Psoas muscle (tissue), 8 donors: Measurements from ENCODE around the gene P2RY4. TPM values are rescaled to one million over a fixed set of nuclear protein-coding genes. Genes with fewer than 3 reads are reported as not detected.

Experiments used
- ATAC-seq, 4 donors: fragments of 200-7000 bp; cut with Tn5 transposase; one replicate each; pipeline ENCODE4 v1.9.1; 2020; ENCODE audit warnings: moderate library complexity in 3 of 4, mild to moderate bottlenecking in 2 of 4
- DNase-seq, 2 donors: peaks; one replicate each; pipeline ENCODE4 v3.0.0-alpha.2; 2020
- H3K27ac ChIP-seq: fragments of 200-600 bp; one replicate; pipeline ENCODE4 v1.8.0; 2022
- H3K27me3 ChIP-seq, 3 donors: fragments of 200-600 bp in 1 of 3; one replicate each; pipeline versions ENCODE4 v1.6.1 to v1.8.0; 2013 to 2022; ENCODE audit warnings: low read length in 2 of 3, mild to moderate bottlenecking in 2 of 3, moderate library complexity in 1 of 3; ENCODE audit not compliant: insufficient read depth in 3 of 3
- H3K36me3 ChIP-seq, 2 donors: fragments of 200-600 bp in 1 of 2; one replicate each; pipeline versions ENCODE4 v1.6.1 to v1.8.0; 2013 to 2022; ENCODE audit warnings: low read depth in 1 of 2, mild to moderate bottlenecking in 1 of 2, moderate library complexity in 1 of 2; ENCODE audit not compliant: insufficient read depth in 1 of 2
- H3K4me1 ChIP-seq: fragments of 200-600 bp; one replicate; pipeline ENCODE4 v1.8.0; 2022
- H3K4me3 ChIP-seq: fragments of 200-600 bp; one replicate; pipeline ENCODE4 v1.8.0; 2022; ENCODE audit warnings: mild to moderate bottlenecking
- H3K9me3 ChIP-seq: fragments of 200-600 bp; one replicate; pipeline ENCODE4 v1.8.0; 2022
- CTCF ChIP-seq: fragments of 200-600 bp; IDR thresholded peaks from one replicate; pipeline ENCODE4 v1.8.0; 2022; ENCODE audit warnings: antibody characterized with exemption
- WGBS, 3 donors: extraction: QIAGEN DNeasy Blood & Tissue Kit; methylation state at CpG; one replicate each; pipeline versions ENCODE4 v1.1.6 to v1.1.7; 2013; 5-methylcytosine and 5-hydroxymethylcytosine counted together
- intact Hi-C, 2 donors: fragments of 100-400 bp; cut with DNase I; formaldehyde crosslinking; loops; one replicate each; pipeline versions ENCODE4 v1.11.0 to v1.14.2; 2022
- long read RNA-seq, 2 donors: library from polyadenylated mRNA; unstranded; transcript quantifications; one replicate each; pipeline ENCODE4 v2.0.0, GENCODE V29; 2021
- polyA plus RNA-seq, 3 donors: library from polyadenylated mRNA; stranded (reverse); fragments of 200-250 nt; gene quantifications; one replicate each; pipeline ENCODE4 v1.2.3, GENCODE V29; 2013
- total RNA-seq, 4 donors: library from RNA; stranded (reverse); fragmentation: NEBNext Ultra II Directional in 2 of 4; extraction: Animal tissue kit (Norgen Biotek cat#: 25700) in 2 of 4; gene quantifications; one replicate each; pipeline versions ENCODE4 v1.2.1 to v1.2.4, GENCODE V29; 2021 to 2023
- donor health status: healthy with polysubstance abuse.
- donor health status: DM: no; HTN: no; CAD: no; lungs with moderate emphysema.
- donor health status: Bipolar disorder and iron deficiency.
- donor health status: healthy.
- donor health status: DM: yes; HTN: yes; CAD: no.
- donor health status: DM: no; HTN: no; CAD: no.
- donor health status: DM: no; HTN: no; CAD: no.
- donor health status: DM: yes; HTN: yes; CAD: no.

P2RY4 gene
- total RNA-seq (under 1 TPM in 2 of 4 donors, not detected in 2; 0.17 to 0.18 TPM), polyA plus RNA-seq (under 1 TPM; 0.05 to 0.08 (median 0.05) TPM)
- long read RNA-seq, donor 1: 0 reads
- long read RNA-seq, donor 2: 0 reads

- intact Hi-C loops: no loop called here
- DNase-seq: no peak
- H3K36me3 ChIP-seq: no peaks in the 10 kb centered on the region
- no peak within 1 kb of the TSS for H3K4me3 ChIP-seq
- H3K27me3 ChIP-seq: peaks cover 0 to 10% (median 0%) of the 10 kb centered on the region in 3 donors
- no peak for ATAC-seq
- no peaks in the 10 kb centered on the region for H3K9me3 ChIP-seq
- H3K27ac ChIP-seq: no peak within 1 kb of the TSS
- H3K4me1 ChIP-seq: no peaks in the 10 kb centered on the region
- no peak for TF ChIP-seq CTCF
- 54 to 70% (median 70%) methylated on average over 4 of the region's 4 CpGs for WGBS, 3 donors
Observed at GRCh38 chrX:70260104-70260503, at the start of gene P2RY4. P2RY4 (minus strand) TSS chrX:70260204; CDS start chrX:70259624, 580 bp downstream.

GRCh38 chrX:70301716-70302115 is 41.7 kb upstream of the P2RY4 start:
- 46 to 54% (median 50%) methylated on average over 3 of the region's 3 CpGs for WGBS, 3 donors

GRCh38 chrX:70293621-70294020 is 33.6 kb upstream of the P2RY4 start:
- Histone ChIP-seq H3K27ac (no peak overlapping the region), H3K4me1 (no peaks in the 10 kb centered on the region), H3K9me3 (no peaks in the 10 kb centered on the region), H3K4me3 (no peak overlapping the region), H3K36me3 (no peaks in the 10 kb centered on the region), H3K27me3 (peaks cover 0 to 10% (median 0%) of the 10 kb centered on the region in 3 donors)
- no peak for TF ChIP-seq CTCF
- no peak for DNase-seq
- intact Hi-C loops: no loop called here
- 73 to 95% (median 95%) methylated on average over 5 of the region's 5 CpGs for WGBS, 3 donors
- ATAC-seq: no peak

More at GRCh38 chrX:70301716-70302115, 41.7 kb upstream of the P2RY4 start:
- ATAC-seq (no peak), DNase-seq (no peak)
- Histone ChIP-seq H3K36me3 (no peaks in the 10 kb centered on the region), H3K9me3 (no peaks in the 10 kb centered on the region), H3K27me3 (peaks cover 0 to 24% (median 0%) of the 10 kb centered on the region in 3 donors), H3K27ac (no peak overlapping the region), H3K4me1 (no peaks in the 10 kb centered on the region), H3K4me3 (no peak overlapping the region)
- intact Hi-C loops: no loop called here
- TF ChIP-seq CTCF: no peak

- 0% methylated on average over 1 of the region's 1 CpG for WGBS, 3 donors
- ATAC-seq: no peak
- Histone ChIP-seq H3K9me3 (no peaks in the 10 kb centered on the region), H3K27me3 (peaks cover 0 to 12% (median 0%) of the 10 kb centered on the region in 3 donors), H3K4me1 (no peaks in the 10 kb centered on the region), H3K27ac (no peak overlapping the region), H3K36me3 (peaks cover 0 to 6% of the 10 kb centered on the region in 2 donors), H3K4me3 (no peak overlapping the region)
- DNase-seq: no peak
- intact Hi-C loops: no loop called here
- no peak for TF ChIP-seq CTCF
Observed at GRCh38 chrX:70292788-70293187, 32.8 kb upstream of the P2RY4 start.
